ENCODE data around the gene ARHGAP40. TPM values are rescaled to one million over a fixed set of nuclear protein-coding genes. Genes with fewer than 3 reads are reported as not detected.

ARHGAP40 gene
- total RNA-seq, 2 donors from 2014 or later, result not detected

GRCh38 chr20:38671186-38671585 is 69.6 kb downstream of the ARHGAP40 start:
- H3K36me3 ChIP-seq (replicated peaks in 1 of 2; ENCODE audit: insufficient read depth in 1 of 2, low read depth in 2 of 2), result no peaks in the 10 kb centered on the region
- DNase-seq, result no peak
- H3K4me3 ChIP-seq, result no peak overlapping the region
- intact Hi-C loops (cut with DNase I), result no loop called here
- no peaks in the 10 kb centered on the region for H3K27me3 ChIP-seq
- H3K4me1 ChIP-seq, result peaks cover 9% of the 10 kb centered on the region
- TF ChIP-seq POLR2A (IDR thresholded peaks at IDR 0.05), result no peak
- TF ChIP-seq, protein P1, sequence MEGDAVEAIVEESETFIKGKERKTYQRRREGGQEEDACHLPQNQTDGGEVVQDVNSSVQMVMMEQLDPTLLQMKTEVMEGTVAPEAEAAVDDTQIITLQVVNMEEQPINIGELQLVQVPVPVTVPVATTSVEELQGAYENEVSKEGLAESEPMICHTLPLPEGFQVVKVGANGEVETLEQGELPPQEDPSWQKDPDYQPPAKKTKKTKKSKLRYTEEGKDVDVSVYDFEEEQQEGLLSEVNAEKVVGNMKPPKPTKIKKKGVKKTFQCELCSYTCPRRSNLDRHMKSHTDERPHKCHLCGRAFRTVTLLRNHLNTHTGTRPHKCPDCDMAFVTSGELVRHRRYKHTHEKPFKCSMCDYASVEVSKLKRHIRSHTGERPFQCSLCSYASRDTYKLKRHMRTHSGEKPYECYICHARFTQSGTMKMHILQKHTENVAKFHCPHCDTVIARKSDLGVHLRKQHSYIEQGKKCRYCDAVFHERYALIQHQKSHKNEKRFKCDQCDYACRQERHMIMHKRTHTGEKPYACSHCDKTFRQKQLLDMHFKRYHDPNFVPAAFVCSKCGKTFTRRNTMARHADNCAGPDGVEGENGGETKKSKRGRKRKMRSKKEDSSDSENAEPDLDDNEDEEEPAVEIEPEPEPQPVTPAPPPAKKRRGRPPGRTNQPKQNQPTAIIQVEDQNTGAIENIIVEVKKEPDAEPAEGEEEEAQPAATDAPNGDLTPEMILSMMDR (IDR thresholded peaks at IDR 0.05), result no peak
- H3K27ac ChIP-seq, result no peak overlapping the region
- no peak for ATAC-seq
- H3K9me3 ChIP-seq, result no peaks in the 10 kb centered on the region
- WGBS, 2 donors, result 25 to 45% methylated on average over 3 to 6 of the region's 6 CpGs

GRCh38 chr20:38671701-38672292 is 70.2 kb downstream of the ARHGAP40 start:
- 41 to 45% methylated on average over 4 of the region's 4 CpGs for WGBS, 2 donors
- Histone ChIP-seq H3K4me1 (peaks cover 9% of the 10 kb centered on the region), H3K9me3 (no peaks in the 10 kb centered on the region), H3K4me3 (no peak overlapping the region), H3K27ac (no peak overlapping the region), H3K36me3 (replicated peaks in 1 of 2; ENCODE audit: insufficient read depth in 1 of 2, low read depth in 2 of 2) (no peaks in the 10 kb centered on the region), H3K27me3 (no peaks in the 10 kb centered on the region)
- DNase-seq (no peak), ATAC-seq (no peak)
- TF ChIP-seq, protein P1 (IDR thresholded peaks at IDR 0.05), result no peak
- no peak for TF ChIP-seq POLR2A (IDR thresholded peaks at IDR 0.05)
- intact Hi-C loops (cut with DNase I), result no loop called here

- no peaks in the 10 kb centered on the region for H3K27me3 ChIP-seq
Measured at GRCh38 chr20:38672504-38672903, 70.9 kb downstream of the ARHGAP40 start.

DNA sequence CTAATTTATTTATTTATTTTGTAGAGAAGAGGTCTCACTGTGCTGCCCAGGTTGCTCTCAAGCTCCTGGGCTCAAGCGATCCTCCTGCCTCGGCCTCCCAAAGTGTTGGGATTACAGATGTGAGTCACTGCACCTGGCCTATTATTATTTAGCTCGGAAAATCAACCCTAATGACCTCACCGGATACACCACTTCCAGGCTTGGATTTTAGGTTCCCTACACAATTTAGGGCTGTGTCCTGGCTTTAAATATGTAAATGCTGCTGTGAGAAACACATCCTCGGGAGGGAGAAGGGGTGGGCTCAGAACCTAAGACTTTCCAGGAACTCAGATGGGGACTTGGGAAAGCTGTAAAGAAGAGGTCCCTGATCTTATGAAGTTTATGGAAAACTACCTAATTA is 71.7 kb downstream of the ARHGAP40 start:
- 19 to 31% methylated on average over 5 of the region's 5 CpGs for whole genome bisulfite sequencing, 2 donors
- Histone ChIP-seq H3K9me3 (no peaks in the 10 kb centered on the region), H3K4me3 (no peak overlapping the region), H3K4me1 (peaks cover 9% of the 10 kb centered on the region), H3K27me3 (no peaks in the 10 kb centered on the region), H3K36me3 (replicated peaks in 1 of 2; ENCODE audit: insufficient read depth in 1 of 2, low read depth in 2 of 2) (no peaks in the 10 kb centered on the region), H3K27ac (no peak overlapping the region)
- intact Hi-C loops (cut with DNase I), result no loop called here
- no peak for DNase-seq
- no peak for ATAC-seq
- no peak for TF ChIP-seq POLR2A (IDR thresholded peaks at IDR 0.05)
- TF ChIP-seq, protein P1 (IDR thresholded peaks at IDR 0.05), result no peak

More at GRCh38 chr20:38672504-38672903, 70.9 kb downstream of the ARHGAP40 start:
- TF ChIP-seq, protein P1 (IDR thresholded peaks at IDR 0.05), result no peak
- no peak for TF ChIP-seq POLR2A (IDR thresholded peaks at IDR 0.05)
- intact Hi-C loops (cut with DNase I), result no loop called here
- H3K36me3 ChIP-seq (replicated peaks in 1 of 2; ENCODE audit: insufficient read depth in 1 of 2, low read depth in 2 of 2), result no peaks in the 10 kb centered on the region
- H3K4me1 ChIP-seq, result peaks cover 9% of the 10 kb centered on the region
- no peak for ATAC-seq
- no peaks in the 10 kb centered on the region for H3K9me3 ChIP-seq
- no peak overlapping the region for H3K27ac ChIP-seq
- WGBS, 2 donors, result 36 to 43% methylated on average over 3 of the region's 3 CpGs
- DNase-seq, result no peak
- H3K4me3 ChIP-seq, result no peak overlapping the region

DNA sequence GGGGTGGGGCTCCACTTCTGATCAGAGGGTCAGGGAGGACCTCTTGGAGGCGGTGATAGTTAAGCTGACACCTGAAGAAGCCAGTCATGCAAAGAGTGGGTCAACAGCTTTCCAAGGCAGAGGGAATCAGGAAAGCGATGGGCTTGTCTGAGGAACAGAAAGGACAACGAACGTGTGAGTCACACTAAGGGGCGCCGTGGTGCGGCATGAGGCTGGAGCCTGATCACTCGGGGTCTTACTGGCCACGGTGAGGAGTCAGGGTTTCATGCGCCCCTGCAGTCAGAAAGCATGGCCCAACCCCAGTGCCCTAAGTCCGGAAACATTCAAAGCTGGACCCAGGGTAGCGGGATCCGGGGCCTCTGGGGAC is 72.1 kb downstream of the ARHGAP40 start:
- Histone ChIP-seq H3K9me3 (no peaks in the 10 kb centered on the region), H3K4me1 (peaks cover 9% of the 10 kb centered on the region), H3K4me3 (no peak overlapping the region), H3K36me3 (replicated peaks in 1 of 2; ENCODE audit: insufficient read depth in 1 of 2, low read depth in 2 of 2) (no peaks in the 10 kb centered on the region), H3K27me3 (no peaks in the 10 kb centered on the region), H3K27ac (no peak overlapping the region)
- intact Hi-C loops (cut with DNase I), result no loop called here
- no peak for DNase-seq
- ATAC-seq, result no peak
- 1 to 4% methylated on average over 8 to 11 of the region's 13 CpGs for WGBS, 2 donors
- TF ChIP-seq, protein P1 (IDR thresholded peaks at IDR 0.05), result no peak
- no peak for TF ChIP-seq POLR2A (IDR thresholded peaks at IDR 0.05)
